WTC11 (cell line): Measurements from ENCODE around the gene PASD1.

Experiments
- CTCF ChIP-seq: fragments of 200-600 bp; IDR thresholded peaks from 2 replicates; pipeline ENCODE4 v1.8.0; 2022; ENCODE audit warnings: antibody characterized with exemption
- E2F4 ChIP-seq: sonication (generic); formaldehyde crosslinking; IDR thresholded peaks from 2 replicates; pipeline ENCODE4 v1.8.1; 2022; ENCODE audit warnings: low read depth, mild to moderate bottlenecking, moderate library complexity, missing genetic modification reagents, borderline replicate concordance
- FOXJ3 ChIP-seq: sonication (generic); formaldehyde crosslinking; IDR thresholded peaks from 2 replicates; pipeline ENCODE4 v1.9.0; 2021; ENCODE audit warnings: missing genetic modification reagents, mild to moderate bottlenecking, borderline replicate concordance
- MAX ChIP-seq: sonication (generic); formaldehyde crosslinking; IDR thresholded peaks from 2 replicates; pipeline ENCODE4 v1.8.0; 2022; ENCODE audit warnings: mild to moderate bottlenecking, missing genetic modification reagents
- MXD4 ChIP-seq: fragments of 250-450 bp; sonication (Bioruptor Pico); IDR thresholded peaks from 2 replicates; pipeline ENCODE4 v1.8.0; 2021; ENCODE audit warnings: mild to moderate bottlenecking, moderate library complexity, borderline replicate concordance
- MYBL2 ChIP-seq: sonication (generic); formaldehyde crosslinking; IDR thresholded peaks from 2 replicates; pipeline ENCODE4 v1.8.1; 2023; ENCODE audit warnings: mild to moderate bottlenecking, moderate library complexity, missing genetic modification reagents
- NR3C1 ChIP-seq: sonication (generic); formaldehyde crosslinking; conservative IDR thresholded peaks from 2 replicates; pipeline ENCODE4 v1.8.1; 2023; ENCODE audit warnings: low read depth, mild to moderate bottlenecking, missing genetic modification reagents
- TEAD4 ChIP-seq: sonication (generic); formaldehyde crosslinking; IDR thresholded peaks from 2 replicates; pipeline ENCODE4 v1.8.0; 2022; ENCODE audit warnings: mild to moderate bottlenecking, missing genetic modification reagents

GRCh38 chrX:151723156-151723760, 159.8 kb downstream of the PASD1 start:
- TF ChIP-seq NR3C1 (CRISPR knock-in tag) (no peak), MYBL2 (no peak), CTCF (no peak), MXD4 (CRISPR knock-in tag) (no peak), FOXJ3 (no peak), E2F4 (no peak), MAX (no peak), TEAD4 (CRISPR knock-in tag) (no peak)
